ENCODE data around the gene GATA1.

GATA1 gene

DNA sequence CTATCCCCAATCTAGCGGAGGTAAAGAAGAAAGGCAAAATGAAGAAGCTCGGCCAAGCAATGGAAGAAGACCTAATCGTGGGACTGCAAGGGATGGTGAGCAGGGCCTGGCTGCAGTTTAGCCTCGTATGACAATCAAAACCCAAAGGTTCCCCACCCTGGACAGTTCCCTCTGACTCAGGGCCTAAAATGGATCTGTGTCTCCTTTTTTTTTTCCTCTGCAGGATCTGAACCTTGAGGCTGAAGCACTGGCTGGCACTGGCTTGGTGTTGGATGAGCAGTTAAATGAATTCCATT is 16.5 kb downstream of the GATA1 start:
- no peaks in the 10 kb centered on the region for H4K20me1 ChIP-seq (ENCODE audit: control insufficient read depth, insufficient read depth, low read depth, low read length)
- H3K4me3 ChIP-seq (ENCODE audit: low read length): peak overlapping the region; percentile 76
- peak overlapping the region; percentile 66 for H3K4me2 ChIP-seq (ENCODE audit: low read length)
- H3K79me2 ChIP-seq (ENCODE audit: control insufficient read depth, low read length): peaks cover 3% of the 10 kb centered on the region; the same call in 1 of the 2 replicates
- TF ChIP-seq, protein P1, sequence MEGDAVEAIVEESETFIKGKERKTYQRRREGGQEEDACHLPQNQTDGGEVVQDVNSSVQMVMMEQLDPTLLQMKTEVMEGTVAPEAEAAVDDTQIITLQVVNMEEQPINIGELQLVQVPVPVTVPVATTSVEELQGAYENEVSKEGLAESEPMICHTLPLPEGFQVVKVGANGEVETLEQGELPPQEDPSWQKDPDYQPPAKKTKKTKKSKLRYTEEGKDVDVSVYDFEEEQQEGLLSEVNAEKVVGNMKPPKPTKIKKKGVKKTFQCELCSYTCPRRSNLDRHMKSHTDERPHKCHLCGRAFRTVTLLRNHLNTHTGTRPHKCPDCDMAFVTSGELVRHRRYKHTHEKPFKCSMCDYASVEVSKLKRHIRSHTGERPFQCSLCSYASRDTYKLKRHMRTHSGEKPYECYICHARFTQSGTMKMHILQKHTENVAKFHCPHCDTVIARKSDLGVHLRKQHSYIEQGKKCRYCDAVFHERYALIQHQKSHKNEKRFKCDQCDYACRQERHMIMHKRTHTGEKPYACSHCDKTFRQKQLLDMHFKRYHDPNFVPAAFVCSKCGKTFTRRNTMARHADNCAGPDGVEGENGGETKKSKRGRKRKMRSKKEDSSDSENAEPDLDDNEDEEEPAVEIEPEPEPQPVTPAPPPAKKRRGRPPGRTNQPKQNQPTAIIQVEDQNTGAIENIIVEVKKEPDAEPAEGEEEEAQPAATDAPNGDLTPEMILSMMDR (IDR thresholded peaks at IDR 0.05; ENCODE audit: low read depth, low read length, poor library complexity, severe bottlenecking): no peak
- no peak for TF ChIP-seq EZH2phosphoT487 (IDR thresholded peaks at IDR 0.05; ENCODE audit: borderline replicate concordance, low read length)
- peak overlapping the region; percentile 82 for H3K27ac ChIP-seq (ENCODE audit: low read depth, low read length)
- no peaks in the 10 kb centered on the region for H3K27me3 ChIP-seq (ENCODE audit: control insufficient read depth, low read length)
- peaks cover 7% of the 10 kb centered on the region; the same call in 1 of the 2 replicates for H3K36me3 ChIP-seq (ENCODE audit: control insufficient read depth, low read length)
- H3K9me2 ChIP-seq (replicated peaks; ENCODE audit: control insufficient read depth, low read length): no peaks in the 10 kb centered on the region
- no peaks in the 10 kb centered on the region for H3F3A ChIP-seq (ENCODE audit: control insufficient read depth, insufficient read depth)
- no peaks in the 10 kb centered on the region for H3K9me3 ChIP-seq (ENCODE audit: control insufficient read depth, insufficient read depth, low read length)
- H3K4me1 ChIP-seq (ENCODE audit: control insufficient read depth, low read length): peaks cover 14% of the 10 kb centered on the region

DNA sequence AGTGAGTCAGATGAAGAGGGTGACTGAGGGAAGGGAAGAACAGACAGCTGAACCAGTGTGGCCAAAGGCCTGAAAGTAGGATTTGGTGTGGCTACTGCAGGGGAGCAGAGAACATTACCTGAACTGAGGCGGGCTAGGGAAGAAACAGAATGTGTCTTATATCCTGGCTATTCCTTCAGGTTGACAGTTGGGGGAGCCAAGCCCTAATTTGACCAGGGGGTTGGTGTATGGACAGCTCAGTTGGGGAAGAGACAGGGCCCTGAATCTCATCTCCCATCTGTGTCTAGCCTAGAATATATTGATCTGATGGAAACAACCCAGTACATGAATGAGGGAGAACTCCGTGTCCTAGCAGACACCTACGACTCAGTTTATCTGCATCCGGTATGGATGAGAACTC is 19.7 kb downstream of the GATA1 start:
- Histone ChIP-seq H3F3A (ENCODE audit: control insufficient read depth, insufficient read depth) (no peaks in the 10 kb centered on the region), H3K36me3 (ENCODE audit: control insufficient read depth, low read length) (peaks cover 7% of the 10 kb centered on the region; the same call in 1 of the 2 replicates), H3K27me3 (ENCODE audit: control insufficient read depth, low read length) (no peaks in the 10 kb centered on the region), H3K4me1 (ENCODE audit: control insufficient read depth, low read length) (peaks cover 7% of the 10 kb centered on the region), H3K4me2 (ENCODE audit: low read length) (no peak overlapping the region), H3K4me3 (ENCODE audit: low read length) (no peak overlapping the region), H3K9me3 (ENCODE audit: control insufficient read depth, insufficient read depth, low read length) (no peaks in the 10 kb centered on the region), H4K20me1 (ENCODE audit: control insufficient read depth, insufficient read depth, low read depth, low read length) (no peaks in the 10 kb centered on the region), H3K27ac (ENCODE audit: low read depth, low read length) (no peak overlapping the region), H3K9me2 (replicated peaks; ENCODE audit: control insufficient read depth, low read length) (no peaks in the 10 kb centered on the region), H3K79me2 (ENCODE audit: control insufficient read depth, low read length) (no peaks in the 10 kb centered on the region)
- TF ChIP-seq EZH2phosphoT487 (IDR thresholded peaks at IDR 0.05; ENCODE audit: borderline replicate concordance, low read length): no peak
- TF ChIP-seq, protein P1 (IDR thresholded peaks at IDR 0.05; ENCODE audit: low read depth, low read length, poor library complexity, severe bottlenecking): no peak

DNA sequence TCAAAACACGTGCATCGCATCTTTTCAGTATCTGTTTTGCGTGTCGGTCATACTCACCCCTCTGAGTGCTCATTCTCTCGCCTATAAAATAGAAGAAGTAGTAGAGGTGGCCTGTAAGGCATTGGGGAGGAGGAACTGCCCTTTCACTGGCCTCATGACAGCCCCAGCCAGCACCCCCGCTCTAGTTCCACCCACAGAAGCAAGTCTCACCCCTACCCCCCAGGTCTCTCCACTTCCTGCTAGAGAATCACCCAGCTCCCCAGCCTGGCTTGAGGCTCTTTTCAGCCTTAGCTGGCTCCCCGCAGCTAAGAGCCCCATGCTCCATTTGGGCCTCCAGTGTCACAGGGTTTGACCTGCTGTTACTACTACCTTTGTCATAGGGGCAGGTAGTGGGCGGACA is 27.3 kb downstream of the GATA1 start:
- Histone ChIP-seq H3K4me3 (ENCODE audit: low read length) (no peak overlapping the region), H3F3A (ENCODE audit: control insufficient read depth, insufficient read depth) (no peaks in the 10 kb centered on the region), H3K4me2 (ENCODE audit: low read length) (no peak overlapping the region), H3K27me3 (ENCODE audit: control insufficient read depth, low read length) (no peaks in the 10 kb centered on the region), H3K9me3 (ENCODE audit: control insufficient read depth, insufficient read depth, low read length) (no peaks in the 10 kb centered on the region), H3K36me3 (ENCODE audit: control insufficient read depth, low read length) (no peaks in the 10 kb centered on the region), H4K20me1 (ENCODE audit: control insufficient read depth, insufficient read depth, low read depth, low read length) (no peaks in the 10 kb centered on the region), H3K27ac (ENCODE audit: low read depth, low read length) (no peak overlapping the region), H3K79me2 (ENCODE audit: control insufficient read depth, low read length) (no peaks in the 10 kb centered on the region), H3K4me1 (ENCODE audit: control insufficient read depth, low read length) (no peaks in the 10 kb centered on the region), H3K9me2 (replicated peaks; ENCODE audit: control insufficient read depth, low read length) (no peaks in the 10 kb centered on the region)
- no peak for TF ChIP-seq EZH2phosphoT487 (IDR thresholded peaks at IDR 0.05; ENCODE audit: borderline replicate concordance, low read length)
- TF ChIP-seq, protein P1 (IDR thresholded peaks at IDR 0.05; ENCODE audit: low read depth, low read length, poor library complexity, severe bottlenecking): no peak

DNA sequence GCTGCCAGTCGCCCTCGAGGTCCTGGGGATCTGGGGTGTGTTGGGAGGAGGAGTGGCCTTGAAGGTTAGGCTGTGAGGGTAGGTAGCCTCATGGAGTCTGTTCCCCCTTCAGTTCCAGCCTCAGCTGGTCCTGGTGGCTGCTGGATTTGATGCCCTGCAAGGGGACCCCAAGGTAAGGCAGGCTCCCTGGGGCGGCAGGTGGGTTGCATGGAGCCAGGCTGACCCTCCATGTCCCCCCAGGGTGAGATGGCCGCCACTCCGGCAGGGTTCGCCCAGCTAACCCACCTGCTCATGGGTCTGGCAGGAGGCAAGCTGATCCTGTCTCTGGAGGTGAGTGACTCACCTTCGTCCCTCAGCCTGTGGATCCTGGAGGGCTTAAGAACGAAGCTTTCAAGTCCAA is 28.3 kb downstream of the GATA1 start:
- no peak for TF ChIP-seq EZH2phosphoT487 (IDR thresholded peaks at IDR 0.05; ENCODE audit: borderline replicate concordance, low read length)
- TF ChIP-seq, protein P1 (IDR thresholded peaks at IDR 0.05; ENCODE audit: low read depth, low read length, poor library complexity, severe bottlenecking): no peak
- no peak overlapping the region for H3K4me2 ChIP-seq (ENCODE audit: low read length)
- no peaks in the 10 kb centered on the region for H3K79me2 ChIP-seq (ENCODE audit: control insufficient read depth, low read length)
- H3K9me3 ChIP-seq (ENCODE audit: control insufficient read depth, insufficient read depth, low read length): no peaks in the 10 kb centered on the region
- no peaks in the 10 kb centered on the region for H3K4me1 ChIP-seq (ENCODE audit: control insufficient read depth, low read length)
- H3K9me2 ChIP-seq (replicated peaks; ENCODE audit: control insufficient read depth, low read length): no peaks in the 10 kb centered on the region
- H3K27ac ChIP-seq (ENCODE audit: low read depth, low read length): no peak overlapping the region
- no peaks in the 10 kb centered on the region for H4K20me1 ChIP-seq (ENCODE audit: control insufficient read depth, insufficient read depth, low read depth, low read length)
- no peaks in the 10 kb centered on the region for H3K27me3 ChIP-seq (ENCODE audit: control insufficient read depth, low read length)
- no peaks in the 10 kb centered on the region for H3F3A ChIP-seq (ENCODE audit: control insufficient read depth, insufficient read depth)
- no peak overlapping the region for H3K4me3 ChIP-seq (ENCODE audit: low read length)
- no peaks in the 10 kb centered on the region for H3K36me3 ChIP-seq (ENCODE audit: control insufficient read depth, low read length)

All from DOHH2 (cell line).